Fibroblast of villous mesenchyme (primary cell): ENCODE measurements around the gene PEX11G. TPM values are rescaled to one million over a fixed set of nuclear protein-coding genes. Genes with fewer than 3 reads are reported as not detected.
A peak's percentile ranks its signal among the peaks of the same experiment; 100 is the strongest.

Source experiments
- DNase-seq: peaks from one replicate; pipeline ENCODE4 v3.0.0-alpha.2; 2010; ENCODE audit warnings: low read depth
- H3K4me3 ChIP-seq: 2 replicates; pipeline ENCODE4 v1.5.1; 2011; ENCODE audit warnings: low read depth, mild to moderate bottlenecking, low read length
- CTCF ChIP-seq: IDR thresholded peaks from 2 replicates; pipeline ENCODE4 v1.5.1; 2012; ENCODE audit warnings: low read depth, mild to moderate bottlenecking, low read length; ENCODE audit not compliant: insufficient read depth
- total RNA-seq: library from RNA; depleted of rRNA; stranded (reverse); fragments of >200 nt; gene quantifications from 2 replicates; pipeline ENCODE4 v1.2.3, GENCODE V29; 2012

Gene PEX11G
- total RNA-seq, 1 donor = 2.6 TPM

- no peak overlapping the region for H3K4me3 ChIP-seq
- DNase-seq = peak; percentile 70
- peak; percentile 13 for TF ChIP-seq CTCF
These were observed 5.7 kb upstream of the PEX11G start for GRCh38 chr19:7494416-7495098.

- no peak overlapping the region for H3K4me3 ChIP-seq
- no peak for TF ChIP-seq CTCF
- DNase-seq = peak; percentile 41
These were observed 3.7 kb upstream of the PEX11G start for GRCh38 chr19:7492558-7492957.

GRCh38 chr19:7492142-7492541 is 3.3 kb upstream of the PEX11G start:
- no peak for TF ChIP-seq CTCF
- no peak overlapping the region for H3K4me3 ChIP-seq
- peak; percentile 78 for DNase-seq

- no peak for DNase-seq
- no peak overlapping the region for H3K4me3 ChIP-seq
- TF ChIP-seq CTCF = no peak
These were observed 792 bp upstream of the PEX11G start for GRCh38 chr19:7489609-7490044.

- DNase-seq = no peak
- no peak for TF ChIP-seq CTCF
- H3K4me3 ChIP-seq = no peak overlapping the region
These were observed 1.9 kb downstream of the PEX11G start for GRCh38 chr19:7486923-7487322.

GRCh38 chr19:7483720-7484201 is 5.1 kb downstream of the PEX11G start:
- peak; percentile 50 for DNase-seq
- no peak for TF ChIP-seq CTCF
- no peak overlapping the region for H3K4me3 ChIP-seq
